GM12875 (cell line): ENCODE measurements around the gene DCBLD1.

Experiments used
- H3K4me3 ChIP-seq: one replicate; pipeline ENCODE4 v1.5.1; 2011; ENCODE audit warnings: low read depth, low read length, control low read depth
- CTCF ChIP-seq: IDR thresholded peaks from 2 replicates; pipeline ENCODE4 v1.5.1; 2011; ENCODE audit warnings: low read depth, mild to moderate bottlenecking, control low read depth, inconsistent platforms, low read length, moderate library complexity, borderline replicate concordance; ENCODE audit not compliant: insufficient read depth

DCBLD1 gene

GRCh38 chr6:117542493-117542892 is 60.0 kb downstream of the DCBLD1 start:
- no peak for TF ChIP-seq CTCF

GRCh38 chr6:117544716-117545115 is 62.2 kb downstream of the DCBLD1 start:
- no peak overlapping the region for H3K4me3 ChIP-seq
- no peak for TF ChIP-seq CTCF

More at GRCh38 chr6:117542493-117542892, 60.0 kb downstream of the DCBLD1 start:
- H3K4me3 ChIP-seq, result no peak overlapping the region

GRCh38 chr6:117545161-117545595 is 62.7 kb downstream of the DCBLD1 start:
- no peak for TF ChIP-seq CTCF
- no peak overlapping the region for H3K4me3 ChIP-seq

- no peak for TF ChIP-seq CTCF
- no peak overlapping the region for H3K4me3 ChIP-seq
Observed at GRCh38 chr6:117546674-117547073, 64.2 kb downstream of the DCBLD1 start.

GRCh38 chr6:117547688-117548621 is 65.5 kb downstream of the DCBLD1 start:
- no peak overlapping the region for H3K4me3 ChIP-seq
- 0 out of 2 replicates have a peak, but pooled peaks have one; percentile 2 for TF ChIP-seq CTCF

GRCh38 chr6:117548797-117549301 is 66.4 kb downstream of the DCBLD1 start:
- no peak for TF ChIP-seq CTCF
- no peak overlapping the region for H3K4me3 ChIP-seq
